H1 (cell line): ENCODE data around the gene ZSWIM4. TPM values are rescaled to one million over a fixed set of nuclear protein-coding genes. Genes with fewer than 3 reads are reported as not detected.

Experiments
- CTCF ChIA-PET: fragments of 300-600 bp; sonication (Branson Sonifier 250); formaldehyde crosslinking; loops from one replicate; lab custom pipeline; 2021; ENCODE audit not compliant: partially characterized antibody; lab: Charles Lee
- POLR2A ChIA-PET: fragments of 300-600 bp; sonication (Branson Sonifier 250); formaldehyde crosslinking; loops from one replicate; lab custom pipeline; 2021; ENCODE audit warnings: inconsistent platforms; ENCODE audit not compliant: partially characterized antibody; lab: Charles Lee
- DNase-seq, 2 experiments: peaks; one replicate each; pipeline versions ENCODE4 v3.0.0 to v3.0.0-alpha.2; 2010 to 2022; ENCODE audit warnings: low spot score in 2 of 2, low read depth in 1 of 2, mixed read lengths in 1 of 2
- FAIRE-seq: peaks from 2 replicates; lab custom pipeline; 2011; peaks lifted over from hg19 to GRCh38; lab: Jason Lieb, UNC
- H2AFZ ChIP-seq: 2 replicates; pipeline ENCODE4 v1.8.1; 2012; ENCODE audit warnings: low read length, inconsistent platforms
- H2AK5ac ChIP-seq: 2 replicates; pipeline ENCODE4 v1.6.1; 2013; ENCODE audit warnings: low read depth, low read length
- H2BK120ac ChIP-seq: replicated peaks from 2 replicates; pipeline ENCODE3; 2013; ENCODE audit warnings: low read depth, low read length, inconsistent platforms
- H2BK12ac ChIP-seq: 2 replicates; pipeline ENCODE4 v1.6.1; 2013; ENCODE audit warnings: low read depth, low read length
- H2BK15ac ChIP-seq: 2 replicates; pipeline ENCODE4 v1.6.1; 2013; ENCODE audit warnings: low read length
- H2BK20ac ChIP-seq: 2 replicates; pipeline ENCODE4 v1.6.1; 2013; ENCODE audit warnings: low read length
- H2BK5ac ChIP-seq: 2 replicates; pipeline ENCODE4 v1.6.1; 2013; ENCODE audit warnings: low read depth, low read length
- H3K14ac ChIP-seq: 2 replicates; pipeline ENCODE4 v1.6.1; 2013; ENCODE audit warnings: inconsistent platforms; ENCODE audit not compliant: insufficient read length
- H3K18ac ChIP-seq: 2 replicates; pipeline ENCODE4 v1.6.1; 2013; ENCODE audit warnings: low read length; ENCODE audit errors: extremely low read depth
- H3K23ac ChIP-seq: 2 replicates; pipeline ENCODE4 v1.6.1; 2013; ENCODE audit warnings: inconsistent platforms; ENCODE audit not compliant: insufficient read length
- H3K23me2 ChIP-seq: 2 replicates; pipeline ENCODE4 v1.6.1; 2013; ENCODE audit warnings: low read depth, low read length
- H3K27ac ChIP-seq: 2 replicates; pipeline ENCODE4 v1.6.1; 2011; ENCODE audit warnings: low read depth, low read length, inconsistent platforms
- H3K27me3 ChIP-seq, 4 experiments: replicated peaks in 1 of 4; 1 replicate in 1 of 4; 2 replicates in 3 of 4; pipeline versions ENCODE4 v1.6.1 to v1.8.1; 2011 to 2013; ENCODE audit warnings: low read length in 3 of 4, mild to moderate bottlenecking in 3 of 4, inconsistent platforms in 2 of 4, mixed read lengths in 2 of 4, moderate library complexity in 1 of 4; ENCODE audit not compliant: control insufficient read depth in 3 of 4, insufficient read depth in 3 of 4; ENCODE audit errors: extremely low read depth in 1 of 4
- H3K36me3 ChIP-seq, 4 experiments: 2 replicates each; pipeline versions ENCODE4 v1.6.1 to v1.8.1; 2011 to 2013; ENCODE audit warnings: mild to moderate bottlenecking in 4 of 4, low read length in 3 of 4, moderate library complexity in 2 of 4, control low read depth in 1 of 4, inconsistent platforms in 1 of 4; ENCODE audit not compliant: insufficient read depth in 4 of 4, control insufficient read depth in 2 of 4
- H3K4ac ChIP-seq: replicated peaks from 2 replicates; pipeline ENCODE3; 2013; ENCODE audit warnings: low read length, low read depth, mixed read lengths, inconsistent platforms; ENCODE audit not compliant: insufficient read length
- H3K4me1 ChIP-seq, 4 experiments: replicated peaks in 1 of 4; 1 replicate in 1 of 4; 2 replicates in 3 of 4; pipeline versions ENCODE4 v1.6.1 to v1.8.1; 2011 to 2013; ENCODE audit warnings: low read length in 3 of 4, inconsistent platforms in 2 of 4, mixed read lengths in 1 of 4; ENCODE audit not compliant: insufficient read depth in 4 of 4, control insufficient read depth in 3 of 4
- H3K4me2 ChIP-seq, 2 experiments: 2 replicates each; pipeline versions ENCODE4 v1.6.1 to v1.8.1; 2011 to 2013; ENCODE audit warnings: low read depth in 2 of 2, low read length in 2 of 2, control low read depth in 1 of 2, inconsistent platforms in 1 of 2, mild to moderate bottlenecking in 1 of 2; ENCODE audit not compliant: insufficient read depth in 1 of 2
- H3K4me3 ChIP-seq, 4 experiments: fragments of 200-600, 300-600 bp in 1 of 4; sonication (generic), shearing (Covaris generic), sonication (Bioruptor Twin) in 1 of 4; 2 replicates each; pipeline versions ENCODE4 v1.5.1 to v1.8.1; 2011 to 2016; ENCODE audit warnings: low read length in 4 of 4, low read depth in 3 of 4, control low read depth in 2 of 4, inconsistent platforms in 2 of 4, mild to moderate bottlenecking in 2 of 4, mixed read lengths in 1 of 4, moderate library complexity in 1 of 4; ENCODE audit not compliant: insufficient read depth in 2 of 4; ENCODE audit errors: extremely low read depth in 1 of 4
- H3K56ac ChIP-seq: replicated peaks from 2 replicates; pipeline ENCODE3; 2013; ENCODE audit warnings: low read depth, mild to moderate bottlenecking, mixed read lengths, low read length, inconsistent platforms; ENCODE audit not compliant: insufficient read length
- H3K79me1 ChIP-seq: 2 replicates; pipeline ENCODE4 v1.6.1; 2013; ENCODE audit warnings: low read depth, low read length, control low read depth
- H3K79me2 ChIP-seq, 2 experiments: 2 replicates each; pipeline versions ENCODE4 v1.6.1 to v1.8.1; 2012 to 2013; ENCODE audit warnings: low read length in 2 of 2, mild to moderate bottlenecking in 2 of 2, inconsistent platforms in 1 of 2; ENCODE audit not compliant: insufficient read depth in 2 of 2, control insufficient read depth in 1 of 2
- H3K9ac ChIP-seq, 4 experiments: replicated peaks in 1 of 4; 1 replicate in 1 of 4; 2 replicates in 3 of 4; pipeline versions ENCODE4 v1.6.1 to v1.8.1; 2011 to 2013; ENCODE audit warnings: low read depth in 3 of 4, low read length in 3 of 4, control low read depth in 2 of 4, mild to moderate bottlenecking in 2 of 4, moderate library complexity in 2 of 4, inconsistent platforms in 1 of 4; ENCODE audit errors: extremely low read depth in 1 of 4
- H3K9me3 ChIP-seq, 2 experiments: 2 replicates each; pipeline versions ENCODE4 v1.6.1 to v1.8.1; 2012 to 2013; ENCODE audit warnings: mild to moderate bottlenecking in 2 of 2, moderate library complexity in 2 of 2, control low read depth in 1 of 2, inconsistent platforms in 1 of 2, low read depth in 1 of 2, low read length in 1 of 2, mixed read lengths in 1 of 2; ENCODE audit not compliant: insufficient read depth in 2 of 2
- H4K20me1 ChIP-seq, 2 experiments: replicated peaks in 1 of 2; 2 replicates each; pipeline versions ENCODE3 to v1.8.1; 2011 to 2013; ENCODE audit warnings: inconsistent platforms in 2 of 2, low read length in 2 of 2, mild to moderate bottlenecking in 1 of 2; ENCODE audit not compliant: insufficient read depth in 2 of 2, control insufficient read depth in 1 of 2
- H4K5ac ChIP-seq: 2 replicates; pipeline ENCODE4 v1.6.1; 2013; ENCODE audit warnings: low read length, low read depth, mixed read lengths, inconsistent platforms; ENCODE audit not compliant: insufficient read length
- H4K8ac ChIP-seq: 2 replicates; pipeline ENCODE4 v1.8.0; 2013; ENCODE audit warnings: mild to moderate bottlenecking, moderate library complexity, low read length, inconsistent platforms; ENCODE audit not compliant: insufficient read depth; ENCODE audit errors: extremely low read depth
- H4K91ac ChIP-seq: replicated peaks from 2 replicates; pipeline ENCODE3; 2013; ENCODE audit warnings: low read length, mixed read lengths, inconsistent platforms; ENCODE audit not compliant: insufficient read length
- CBX5 ChIP-seq: fragments of 300-800, 300-1000 bp; sonication (generic); IDR thresholded peaks from 2 replicates; pipeline ENCODE4 v1.7.1; 2016; ENCODE audit warnings: antibody characterized with exemption, low read length, low read depth
- HDAC6 ChIP-seq: IDR thresholded peaks from one replicate; pipeline ENCODE4 v1.7.1; 2012; ENCODE audit warnings: low read depth, mild to moderate bottlenecking, inconsistent platforms, low read length, moderate library complexity
- JUND ChIP-seq: IDR thresholded peaks from 2 replicates; pipeline ENCODE4 v1.6.1; 2011; ENCODE audit warnings: mild to moderate bottlenecking, improper control_type of control experiment, low read length
- KDM5A ChIP-seq: fragments of 200-600 bp; IDR thresholded peaks from 2 replicates; pipeline ENCODE4 v1.7.1; 2012; ENCODE audit warnings: mild to moderate bottlenecking, low read length, inconsistent platforms, mixed read lengths
- PHF8 ChIP-seq: fragments of 200-600 bp; sonication (generic); conservative IDR thresholded peaks from 2 replicates; pipeline ENCODE4 v1.7.1; 2012; ENCODE audit warnings: low read depth, mild to moderate bottlenecking, inconsistent platforms, low read length, moderate library complexity
- POLR2AphosphoS5 ChIP-seq: IDR thresholded peaks from 2 replicates; pipeline ENCODE4 v1.6.1; 2011; ENCODE audit warnings: low read depth, low read length
- RXRA ChIP-seq: IDR thresholded peaks from 2 replicates; pipeline ENCODE4 v1.6.1; 2011; ENCODE audit warnings: low read depth, mild to moderate bottlenecking, low read length, moderate library complexity; ENCODE audit not compliant: insufficient read depth
- SAP30 ChIP-seq: fragments of 300-600 bp; sonication (generic); IDR thresholded peaks from 2 replicates; pipeline ENCODE4 v1.7.1; 2012; ENCODE audit warnings: low read length, moderate library complexity, mild to moderate bottlenecking, inconsistent platforms; ENCODE audit not compliant: insufficient read depth, insufficient replicate concordance
- SP4 ChIP-seq: IDR thresholded peaks from 2 replicates; pipeline ENCODE4 v1.6.1; 2012; ENCODE audit warnings: low read length, inconsistent platforms
- TAF1 ChIP-seq: IDR thresholded peaks from 2 replicates; pipeline ENCODE4 v1.6.1; 2011; ENCODE audit warnings: mild to moderate bottlenecking, low read depth, low read length
- TAF7 ChIP-seq: optimal IDR thresholded peaks from 2 replicates; pipeline ENCODE3; 2011; ENCODE audit warnings: low read depth, mild to moderate bottlenecking, inconsistent platforms, low read length, moderate library complexity, borderline replicate concordance
- WGBS, 2 experiments: shearing (Covaris generic) in 1 of 2; methylation state at CpG; one replicate each; pipeline versions ENCODE4 v1.1.6 to v1.1.7; 2013 to 2015; ENCODE audit warnings: low lambda C conversion rate in 2 of 2, mixed read lengths in 2 of 2, inconsistent platforms in 1 of 2, low coverage in 1 of 2, missing lambda C conversion rate in 1 of 2; ENCODE audit not compliant: insufficient replicate concordance in 2 of 2, insufficient coverage in 1 of 2, insufficient read length in 1 of 2; ENCODE audit errors: extremely low coverage in 1 of 2, missing lambda C conversion rate in 1 of 2; 5-methylcytosine and 5-hydroxymethylcytosine counted together
- polyA plus RNA-seq, 7 experiments: library from polyadenylated mRNA; depleted of rRNA in 3 of 7; stranded (reverse) in 5 of 7; unstranded in 2 of 7; fragments of >200 nt in 5 of 7; fragments of 200-250 nt in 2 of 7; gene quantifications; 1 replicate in 5 of 7; 2 replicates in 1 of 7; 4 replicates in 1 of 7; pipeline versions ENCODE4 v1.2.1 to v1.2.3, GENCODE V29; 2011 to 2013; ENCODE audit warnings: missing spikeins in 2 of 7, mixed read lengths in 2 of 7
- total RNA-seq: library from RNA; stranded (reverse); fragmentation: NEBNext Ultra II Directional; extraction: Animal tissue kit (Norgen Biotek cat#: 25700); gene quantifications from 2 replicates; pipeline ENCODE4 v1.2.1, GENCODE V29; 2021
- TF ChIP-seq, protein P1 (sequence below): IDR thresholded peaks from 2 replicates; pipeline ENCODE4 v1.6.1; 2011; ENCODE audit warnings: low read depth, mild to moderate bottlenecking, low read length; ENCODE audit not compliant: insufficient read depth

Gene ZSWIM4
- total and polyA plus RNA-seq, 2 of the 8 experiments (the other 6 are each of a cell fraction or from before 2014, with no cell fraction given): 12.2 to 31.1 TPM

DNA sequence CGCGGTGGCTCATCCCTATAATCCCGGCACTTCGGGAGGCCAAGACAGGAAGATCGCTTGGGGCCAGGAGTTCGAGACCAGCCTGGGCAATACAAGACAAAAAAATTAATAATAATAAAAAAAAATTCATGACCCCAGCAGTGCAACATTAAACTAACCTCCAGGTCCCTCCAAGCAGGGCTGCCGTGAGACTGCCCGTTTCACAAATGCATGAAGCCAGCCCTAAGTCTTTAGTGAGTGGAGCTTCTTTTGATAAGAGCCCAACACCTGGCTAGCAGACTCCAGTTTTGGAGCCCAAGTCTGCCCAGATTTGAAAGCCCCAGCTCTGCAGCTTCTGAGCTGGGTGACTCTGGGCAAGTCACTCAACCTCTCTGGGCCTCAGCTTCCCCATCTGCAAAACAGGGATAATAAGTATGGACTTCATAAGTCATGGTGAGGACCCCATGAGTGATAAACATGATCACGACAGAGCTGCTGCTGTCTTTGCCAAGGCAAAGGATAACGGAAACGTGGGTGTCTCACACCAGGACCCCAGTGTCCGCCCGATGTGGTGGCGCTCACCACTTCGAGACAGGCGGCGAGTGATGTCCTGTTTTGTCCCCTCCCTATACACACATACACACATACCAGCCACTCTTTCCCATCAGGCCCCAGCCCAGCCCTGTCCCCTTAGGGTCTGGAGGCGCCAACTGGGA is 43.3 kb downstream of the ZSWIM4 start:
- Histone ChIP-seq H3K4me2 (no peak overlapping the region), H3K56ac (no peak overlapping the region), H2BK15ac (no peak overlapping the region), H3K27me3 (no peaks in the 10 kb centered on the region), H2AFZ (no peak overlapping the region), H4K91ac (peak overlapping the region; percentile 2), H3K4me1 (peaks cover 0 to 27% (median 20%) of the 10 kb centered on the region in 4 experiments; a peak in 6 of 7 replicates), H4K5ac (peak overlapping the region; percentile 27), H3K36me3 (no peaks in the 10 kb centered on the region), H2BK5ac (no peak overlapping the region), H3K9ac (no peak overlapping the region), H2BK12ac (peak overlapping the region; percentile 77; the same call in 1 of the 2 replicates), H3K23ac (no peak overlapping the region), H2BK120ac (no peak overlapping the region), H3K79me2 (peaks cover 0 to 3% of the 10 kb centered on the region in 2 experiments; a peak in 2 of 4 replicates), H4K20me1 (peaks cover 1 to 9% of the 10 kb centered on the region in 2 experiments), H3K4ac (no peak overlapping the region), H3K9me3 (no peaks in the 10 kb centered on the region), H4K8ac (peak overlapping the region; percentile 88), H3K18ac (no peak overlapping the region), H3K23me2 (peaks cover 8% of the 10 kb centered on the region; the same call in 1 of the 2 replicates), H3K27ac (no peak overlapping the region), H3K79me1 (no peaks in the 10 kb centered on the region), H3K14ac (no peak overlapping the region), H2AK5ac (peak overlapping the region; percentile 78; the same call in 1 of the 2 replicates), H2BK20ac (no peak overlapping the region), H3K4me3 (no peak overlapping the region)
- FAIRE-seq: no peak
- 92% methylated on average over 18 of the region's 18 CpGs; no CpG with 5 or more reads in 1 of the 2 experiments for WGBS, 2 experiments
- no peak for DNase-seq
- POLR2A ChIA-PET: interaction anchor here (1.4 to 1.9 kb wide), 4 partner anchors 9 to 15 kb away, joined by 5 to 8 read pairs (median 6); no protein-coding TSS in a partner anchor
- CTCF ChIA-PET: interaction anchor here (0.7 to 2.4 kb wide), 5 partner anchors 9 to 22 kb away, joined by 3 to 13 read pairs (median 4); no protein-coding TSS in a partner anchor
- TF ChIP-seq SP4 (no peak), RXRA (no peak), HDAC6 (no peak), POLR2AphosphoS5 (no peak), PHF8 (no peak), KDM5A (no peak), JUND (no peak), TAF7 (no peak), CBX5 (no peak), SAP30 (no peak), TAF1 (no peak)
- TF ChIP-seq, protein P1, sequence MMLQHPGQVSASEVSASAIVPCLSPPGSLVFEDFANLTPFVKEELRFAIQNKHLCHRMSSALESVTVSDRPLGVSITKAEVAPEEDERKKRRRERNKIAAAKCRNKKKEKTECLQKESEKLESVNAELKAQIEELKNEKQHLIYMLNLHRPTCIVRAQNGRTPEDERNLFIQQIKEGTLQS: no peak
